ENCODE measurements around the gene NEK11. TPM values are rescaled to one million over a fixed set of nuclear protein-coding genes. Genes with fewer than 3 reads are reported as not detected.

The NEK11 gene
- polyA plus RNA-seq, 1 of the 3 experiments (the other 2 are of a cell fraction), result 4.7 TPM

DNA sequence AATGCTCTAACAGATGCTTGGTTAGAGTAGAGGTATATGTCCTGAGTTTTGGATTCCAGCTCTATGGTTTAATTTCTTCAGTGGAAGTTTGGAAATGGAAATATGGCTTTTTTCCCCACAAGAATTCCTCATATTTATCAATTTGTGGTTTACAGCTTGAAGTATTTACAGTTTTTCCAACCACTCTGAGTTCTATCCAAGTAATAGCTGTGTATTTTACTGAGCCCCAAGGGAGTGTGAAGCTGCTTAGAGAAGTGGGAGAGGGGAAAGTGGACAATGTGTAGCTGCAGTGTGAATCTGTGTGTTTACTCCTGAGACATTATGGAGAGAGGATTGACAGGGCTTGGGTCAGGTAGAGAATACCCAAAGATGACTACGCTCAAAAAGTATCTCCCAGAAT lies 54.5 kb downstream of the NEK11 start:
- H3K79me2 ChIP-seq (ENCODE audit: insufficient read depth), result no peaks in the 10 kb centered on the region
- H3F3A ChIP-seq (replicated peaks; ENCODE audit: insufficient read depth), result no peaks in the 10 kb centered on the region
- no peak for DNase-seq
- H3K9me3 ChIP-seq, result no peaks in the 10 kb centered on the region
- H3K4me1 ChIP-seq (ENCODE audit: control insufficient read depth in 1 of 2, insufficient read depth in 2 of 2, low read depth in 1 of 2, low read length in 1 of 2), result peaks cover 6 to 19% of the 10 kb centered on the region in 2 experiments; a peak in 2 of 4 replicates
- no peak overlapping the region; a peak in 1 of 4 replicates for H3K27ac ChIP-seq (ENCODE audit: low read depth in 2 of 2, low read length in 1 of 2)
- H3K36me3 ChIP-seq (replicated peaks in 1 of 2; ENCODE audit: control insufficient read depth in 1 of 2, insufficient read depth in 2 of 2, low read length in 1 of 2), result no peaks in the 10 kb centered on the region
- H3K9ac ChIP-seq, result no peak overlapping the region
- H2AFZ ChIP-seq (ENCODE audit: low read depth), result no peak overlapping the region
- POLR2A ChIA-PET, result no interaction called here
- H4K20me1 ChIP-seq (ENCODE audit: insufficient read depth), result no peaks in the 10 kb centered on the region
- H3K4me2 ChIP-seq, result no peak overlapping the region
- 88% methylated on average over 1 of the region's 1 CpG for WGBS (ENCODE audit: low lambda C conversion rate)
- CTCF ChIA-PET, result interaction anchor here (1.3 kb wide), 1 partner anchor 48 kb away, joined by 5 read pairs; no protein-coding TSS in a partner anchor
- TF ChIP-seq ELF1 (IDR thresholded peaks at IDR 0.05), result no peak
- no peaks in the 10 kb centered on the region for H3K9me2 ChIP-seq
- H3K4me3 ChIP-seq (ENCODE audit: low read depth in 2 of 2, low read length in 1 of 2), result no peak overlapping the region
- H3K27me3 ChIP-seq (ENCODE audit: insufficient read depth), result no peaks in the 10 kb centered on the region

DNA sequence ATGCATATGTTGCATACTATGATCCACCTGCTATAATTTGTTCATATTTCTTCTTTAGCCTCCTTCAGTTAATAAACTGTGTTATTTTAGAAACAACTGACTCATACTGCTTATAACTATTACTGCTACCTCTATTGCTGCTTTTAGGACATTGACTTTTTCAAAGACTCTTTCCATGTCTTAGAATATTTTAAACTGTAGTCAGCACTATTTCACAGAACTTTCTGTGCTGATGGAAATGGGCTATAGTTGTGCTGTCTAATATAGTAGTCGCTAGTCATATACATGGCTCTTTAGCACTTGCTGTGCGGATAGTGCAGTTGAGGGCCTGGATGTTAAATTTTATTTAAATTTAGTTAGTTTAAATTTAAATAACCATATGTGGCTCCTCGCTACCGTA lies 55.6 kb downstream of the NEK11 start:
- ChIA-PET CTCF (no interaction called here), POLR2A (no interaction called here)
- Histone ChIP-seq H2AFZ (ENCODE audit: low read depth) (no peak overlapping the region), H3K4me1 (ENCODE audit: control insufficient read depth in 1 of 2, insufficient read depth in 2 of 2, low read depth in 1 of 2, low read length in 1 of 2) (peaks cover 6 to 19% of the 10 kb centered on the region in 2 experiments; a peak in 2 of 4 replicates), H3K4me3 (ENCODE audit: low read depth in 2 of 2, low read length in 1 of 2) (no peak overlapping the region), H3K27ac (ENCODE audit: low read depth in 2 of 2, low read length in 1 of 2) (peak overlapping the region in 1 of 2 experiments; percentile 99; a peak in 2 of 4 replicates), H3K79me2 (ENCODE audit: insufficient read depth) (no peaks in the 10 kb centered on the region), H3K9ac (no peak overlapping the region), H3K27me3 (ENCODE audit: insufficient read depth) (no peaks in the 10 kb centered on the region), H3K36me3 (replicated peaks in 1 of 2; ENCODE audit: control insufficient read depth in 1 of 2, insufficient read depth in 2 of 2, low read length in 1 of 2) (no peaks in the 10 kb centered on the region), H3K9me3 (no peaks in the 10 kb centered on the region), H3F3A (replicated peaks; ENCODE audit: insufficient read depth) (no peaks in the 10 kb centered on the region), H3K9me2 (no peaks in the 10 kb centered on the region), H3K4me2 (no peak overlapping the region), H4K20me1 (ENCODE audit: insufficient read depth) (no peaks in the 10 kb centered on the region)
- TF ChIP-seq TAF1 (IDR thresholded peaks at IDR 0.05; ENCODE audit: borderline replicate concordance, low read depth, low read length) (no peak), NRF1 (IDR thresholded peaks at IDR 0.05; ENCODE audit: low read depth, low read length) (no peak), MXI1 (IDR thresholded peaks at IDR 0.05; ENCODE audit: low read depth, low read length) (no peak)
- TF ChIP-seq, protein P1, sequence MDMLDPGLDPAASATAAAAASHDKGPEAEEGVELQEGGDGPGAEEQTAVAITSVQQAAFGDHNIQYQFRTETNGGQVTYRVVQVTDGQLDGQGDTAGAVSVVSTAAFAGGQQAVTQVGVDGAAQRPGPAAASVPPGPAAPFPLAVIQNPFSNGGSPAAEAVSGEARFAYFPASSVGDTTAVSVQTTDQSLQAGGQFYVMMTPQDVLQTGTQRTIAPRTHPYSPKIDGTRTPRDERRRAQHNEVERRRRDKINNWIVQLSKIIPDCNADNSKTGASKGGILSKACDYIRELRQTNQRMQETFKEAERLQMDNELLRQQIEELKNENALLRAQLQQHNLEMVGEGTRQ (IDR thresholded peaks at IDR 0.05; ENCODE audit: borderline replicate concordance, low read depth, low read length), result no peak
- TF ChIP-seq, protein P2, sequence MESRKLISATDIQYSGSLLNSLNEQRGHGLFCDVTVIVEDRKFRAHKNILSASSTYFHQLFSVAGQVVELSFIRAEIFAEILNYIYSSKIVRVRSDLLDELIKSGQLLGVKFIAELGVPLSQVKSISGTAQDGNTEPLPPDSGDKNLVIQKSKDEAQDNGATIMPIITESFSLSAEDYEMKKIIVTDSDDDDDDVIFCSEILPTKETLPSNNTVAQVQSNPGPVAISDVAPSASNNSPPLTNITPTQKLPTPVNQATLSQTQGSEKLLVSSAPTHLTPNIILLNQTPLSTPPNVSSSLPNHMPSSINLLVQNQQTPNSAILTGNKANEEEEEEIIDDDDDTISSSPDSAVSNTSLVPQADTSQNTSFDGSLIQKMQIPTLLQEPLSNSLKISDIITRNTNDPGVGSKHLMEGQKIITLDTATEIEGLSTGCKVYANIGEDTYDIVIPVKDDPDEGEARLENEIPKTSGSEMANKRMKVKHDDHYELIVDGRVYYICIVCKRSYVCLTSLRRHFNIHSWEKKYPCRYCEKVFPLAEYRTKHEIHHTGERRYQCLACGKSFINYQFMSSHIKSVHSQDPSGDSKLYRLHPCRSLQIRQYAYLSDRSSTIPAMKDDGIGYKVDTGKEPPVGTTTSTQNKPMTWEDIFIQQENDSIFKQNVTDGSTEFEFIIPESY (IDR thresholded peaks at IDR 0.05; ENCODE audit: borderline replicate concordance, low read depth), result no peak
- TF ChIP-seq, protein P3, sequence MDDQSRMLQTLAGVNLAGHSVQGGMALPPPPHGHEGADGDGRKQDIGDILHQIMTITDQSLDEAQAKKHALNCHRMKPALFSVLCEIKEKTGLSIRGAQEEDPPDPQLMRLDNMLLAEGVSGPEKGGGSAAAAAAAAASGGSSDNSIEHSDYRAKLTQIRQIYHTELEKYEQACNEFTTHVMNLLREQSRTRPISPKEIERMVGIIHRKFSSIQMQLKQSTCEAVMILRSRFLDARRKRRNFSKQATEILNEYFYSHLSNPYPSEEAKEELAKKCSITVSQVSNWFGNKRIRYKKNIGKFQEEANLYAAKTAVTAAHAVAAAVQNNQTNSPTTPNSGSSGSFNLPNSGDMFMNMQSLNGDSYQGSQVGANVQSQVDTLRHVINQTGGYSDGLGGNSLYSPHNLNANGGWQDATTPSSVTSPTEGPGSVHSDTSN (IDR thresholded peaks at IDR 0.05), result no peak
- TF ChIP-seq, protein P4, sequence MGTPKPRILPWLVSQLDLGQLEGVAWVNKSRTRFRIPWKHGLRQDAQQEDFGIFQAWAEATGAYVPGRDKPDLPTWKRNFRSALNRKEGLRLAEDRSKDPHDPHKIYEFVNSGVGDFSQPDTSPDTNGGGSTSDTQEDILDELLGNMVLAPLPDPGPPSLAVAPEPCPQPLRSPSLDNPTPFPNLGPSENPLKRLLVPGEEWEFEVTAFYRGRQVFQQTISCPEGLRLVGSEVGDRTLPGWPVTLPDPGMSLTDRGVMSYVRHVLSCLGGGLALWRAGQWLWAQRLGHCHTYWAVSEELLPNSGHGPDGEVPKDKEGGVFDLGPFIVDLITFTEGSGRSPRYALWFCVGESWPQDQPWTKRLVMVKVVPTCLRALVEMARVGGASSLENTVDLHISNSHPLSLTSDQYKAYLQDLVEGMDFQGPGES (IDR thresholded peaks at IDR 0.05; ENCODE audit: low read depth, low read length), result no peak
- TF ChIP-seq, protein P5, sequence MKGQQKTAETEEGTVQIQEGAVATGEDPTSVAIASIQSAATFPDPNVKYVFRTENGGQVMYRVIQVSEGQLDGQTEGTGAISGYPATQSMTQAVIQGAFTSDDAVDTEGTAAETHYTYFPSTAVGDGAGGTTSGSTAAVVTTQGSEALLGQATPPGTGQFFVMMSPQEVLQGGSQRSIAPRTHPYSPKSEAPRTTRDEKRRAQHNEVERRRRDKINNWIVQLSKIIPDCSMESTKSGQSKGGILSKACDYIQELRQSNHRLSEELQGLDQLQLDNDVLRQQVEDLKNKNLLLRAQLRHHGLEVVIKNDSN (IDR thresholded peaks at IDR 0.05; ENCODE audit: borderline replicate concordance, low read depth), result no peak
- DNase-seq, result no peak
- WGBS (ENCODE audit: low lambda C conversion rate), result 92% methylated on average over 4 of the region's 4 CpGs

Measured in SK-N-SH (cell line).